HG02852 (cell line): ENCODE results near the gene GMPR2.

Experiments
- ATAC-seq: cut with Tn5 transposase; IDR thresholded peaks from one replicate; pipeline ENCODE4 v1.9.1; 2021; ENCODE audit warnings: mild to moderate bottlenecking, moderate library complexity; ENCODE audit not compliant: unreplicated experiment

The GMPR2 gene

GRCh38 chr14:24263848-24264247 lies 31.1 kb downstream of the GMPR2 start:
- ATAC-seq, result no peak

- ATAC-seq, result no peak
Observed at GRCh38 chr14:24264298-24264697, 31.6 kb downstream of the GMPR2 start.

GRCh38 chr14:24266344-24267244 lies 33.9 kb downstream of the GMPR2 start:
- ATAC-seq, result no peak

GRCh38 chr14:24267516-24267915 lies 34.8 kb downstream of the GMPR2 start:
- ATAC-seq, result no peak

- no peak for ATAC-seq
Observed at GRCh38 chr14:24268225-24268624, 35.5 kb downstream of the GMPR2 start.

- ATAC-seq, result no peak
Observed at GRCh38 chr14:24269368-24269767, 36.6 kb downstream of the GMPR2 start.

GRCh38 chr14:24269910-24270536 lies 37.3 kb downstream of the GMPR2 start:
- no peak for ATAC-seq

- no peak for ATAC-seq
Observed at GRCh38 chr14:24270537-24271133, 37.9 kb downstream of the GMPR2 start.

GRCh38 chr14:24271134-24271833 lies 38.6 kb downstream of the GMPR2 start, which contains the start of gene RABGGTA:
Gene RABGGTA, minus strand, starts transcription at chr14:24271597. Its CDS starts 482 bp downstream, at chr14:24271115.
- ATAC-seq, result peak; percentile 90

GRCh38 chr14:24271834-24272263 lies 39.1 kb downstream of the GMPR2 start:
- no peak for ATAC-seq

- ATAC-seq, result no peak
Observed at GRCh38 chr14:24272467-24272866, 39.7 kb downstream of the GMPR2 start.

- no peak for ATAC-seq
Observed at GRCh38 chr14:24273422-24273998, 40.8 kb downstream of the GMPR2 start.

GRCh38 chr14:24274101-24274543 lies 41.4 kb downstream of the GMPR2 start:
- ATAC-seq, result peak; percentile 45

- ATAC-seq, result no peak
Observed at GRCh38 chr14:24277071-24277470, 44.3 kb downstream of the GMPR2 start.

GRCh38 chr14:24277606-24278321 lies 45.0 kb downstream of the GMPR2 start:
- no peak for ATAC-seq

GRCh38 chr14:24278424-24278823 lies 45.7 kb downstream of the GMPR2 start:
- ATAC-seq, result no peak

GRCh38 chr14:24279301-24280186 lies 46.8 kb downstream of the GMPR2 start:
- peak; percentile 61 for ATAC-seq

GRCh38 chr14:24280797-24281460 lies 48.2 kb downstream of the GMPR2 start:
- ATAC-seq, result no peak
